ENCODE results near the gene FOXA1.

Gene FOXA1

GRCh38 chr14:37601865-37602264 is 6.8 kb upstream of the FOXA1 start:
- no peak for DNase-seq

GRCh38 chr14:37600880-37601741 is 6.1 kb upstream of the FOXA1 start:
- no peak for DNase-seq

- no peak for DNase-seq
These were observed 4.7 kb upstream of the FOXA1 start for GRCh38 chr14:37599507-37600368.

- DNase-seq: no peak
These were observed 3.9 kb upstream of the FOXA1 start for GRCh38 chr14:37598747-37599506.

GRCh38 chr14:37597914-37598746 is 3.1 kb upstream of the FOXA1 start:
- no peak for DNase-seq

- DNase-seq: no peak
These were observed 2.5 kb upstream of the FOXA1 start for GRCh38 chr14:37597538-37597913.

GRCh38 chr14:37596790-37597472 is 1.9 kb upstream of the FOXA1 start:
- DNase-seq: no peak

- no peak for DNase-seq
These were observed 966 bp upstream of the FOXA1 start for GRCh38 chr14:37595809-37596621.

GRCh38 chr14:37594238-37594970 is 645 bp downstream of the FOXA1 start:
- DNase-seq: no peak

GRCh38 chr14:37593511-37594237 is 1.4 kb downstream of the FOXA1 start:
- no peak for DNase-seq

GRCh38 chr14:37592482-37593408 is 2.3 kb downstream of the FOXA1 start:
- DNase-seq: no peak

GRCh38 chr14:37591941-37592481 is 3.0 kb downstream of the FOXA1 start:
- no peak for DNase-seq

GRCh38 chr14:37591311-37591940 is 3.6 kb downstream of the FOXA1 start:
- no peak for DNase-seq

GRCh38 chr14:37590428-37591139 is 4.5 kb downstream of the FOXA1 start:
- DNase-seq: no peak

GRCh38 chr14:37589715-37590427 is 5.2 kb downstream of the FOXA1 start:
- DNase-seq: no peak
